Ishikawa (cell line): ENCODE data around the gene TGM5.

Experiments
- CEBPB ChIP-seq: IDR thresholded peaks from 2 replicates; pipeline ENCODE4 v1.6.1; 2012
- TCF12 ChIP-seq: IDR thresholded peaks from 2 replicates; pipeline ENCODE4 v1.6.1; 2012; ENCODE audit warnings: low read depth
- TF ChIP-seq, protein P1 (sequence below): IDR thresholded peaks from 2 replicates; pipeline ENCODE4 v1.6.1; 2012; ENCODE audit warnings: low read depth, mild to moderate bottlenecking
- TF ChIP-seq, protein P2 (sequence below): IDR thresholded peaks from 2 replicates; pipeline ENCODE4 v1.6.1; 2012
- TF ChIP-seq, protein P3 (sequence below): IDR thresholded peaks from 2 replicates; pipeline ENCODE4 v1.6.1; 2012

DNA sequence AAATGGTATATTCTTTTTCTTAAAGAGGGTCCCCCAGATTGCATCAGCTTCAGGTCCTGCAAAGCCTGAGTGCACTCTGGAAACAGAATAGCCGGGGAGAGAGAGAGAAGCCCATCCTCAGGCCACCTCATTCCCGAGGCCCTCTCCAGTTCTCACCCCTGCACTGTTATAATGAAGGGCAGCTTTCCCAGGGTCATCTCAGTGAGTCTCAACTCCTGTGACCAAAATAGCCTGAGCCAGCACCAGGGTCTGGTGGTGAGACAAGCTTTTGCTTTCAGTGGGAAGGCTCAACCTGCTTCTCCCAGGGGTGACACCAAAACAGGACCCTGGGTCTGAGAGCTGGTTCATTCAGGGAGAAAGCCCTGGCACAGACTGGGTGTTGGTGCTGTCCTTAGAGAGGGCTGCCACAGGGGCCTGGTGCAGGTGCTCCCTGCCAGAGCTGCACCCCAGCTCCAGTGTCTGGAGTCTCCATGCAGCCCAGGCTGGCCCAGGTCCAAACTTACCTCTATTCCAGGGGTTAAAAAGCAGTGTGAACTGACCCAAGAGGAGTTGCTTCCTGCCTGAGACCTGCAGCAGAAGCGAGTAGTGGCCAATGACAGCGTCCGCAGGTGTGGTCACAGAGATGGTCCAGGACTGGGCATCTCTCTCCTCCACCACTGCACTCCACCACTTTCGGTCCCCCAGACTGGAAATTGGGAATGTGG is 52.0 kb downstream of the TGM5 start:
- TF ChIP-seq, protein P1, sequence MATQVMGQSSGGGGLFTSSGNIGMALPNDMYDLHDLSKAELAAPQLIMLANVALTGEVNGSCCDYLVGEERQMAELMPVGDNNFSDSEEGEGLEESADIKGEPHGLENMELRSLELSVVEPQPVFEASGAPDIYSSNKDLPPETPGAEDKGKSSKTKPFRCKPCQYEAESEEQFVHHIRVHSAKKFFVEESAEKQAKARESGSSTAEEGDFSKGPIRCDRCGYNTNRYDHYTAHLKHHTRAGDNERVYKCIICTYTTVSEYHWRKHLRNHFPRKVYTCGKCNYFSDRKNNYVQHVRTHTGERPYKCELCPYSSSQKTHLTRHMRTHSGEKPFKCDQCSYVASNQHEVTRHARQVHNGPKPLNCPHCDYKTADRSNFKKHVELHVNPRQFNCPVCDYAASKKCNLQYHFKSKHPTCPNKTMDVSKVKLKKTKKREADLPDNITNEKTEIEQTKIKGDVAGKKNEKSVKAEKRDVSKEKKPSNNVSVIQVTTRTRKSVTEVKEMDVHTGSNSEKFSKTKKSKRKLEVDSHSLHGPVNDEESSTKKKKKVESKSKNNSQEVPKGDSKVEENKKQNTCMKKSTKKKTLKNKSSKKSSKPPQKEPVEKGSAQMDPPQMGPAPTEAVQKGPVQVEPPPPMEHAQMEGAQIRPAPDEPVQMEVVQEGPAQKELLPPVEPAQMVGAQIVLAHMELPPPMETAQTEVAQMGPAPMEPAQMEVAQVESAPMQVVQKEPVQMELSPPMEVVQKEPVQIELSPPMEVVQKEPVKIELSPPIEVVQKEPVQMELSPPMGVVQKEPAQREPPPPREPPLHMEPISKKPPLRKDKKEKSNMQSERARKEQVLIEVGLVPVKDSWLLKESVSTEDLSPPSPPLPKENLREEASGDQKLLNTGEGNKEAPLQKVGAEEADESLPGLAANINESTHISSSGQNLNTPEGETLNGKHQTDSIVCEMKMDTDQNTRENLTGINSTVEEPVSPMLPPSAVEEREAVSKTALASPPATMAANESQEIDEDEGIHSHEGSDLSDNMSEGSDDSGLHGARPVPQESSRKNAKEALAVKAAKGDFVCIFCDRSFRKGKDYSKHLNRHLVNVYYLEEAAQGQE, result no peak
- no peak for TF ChIP-seq CEBPB
- TF ChIP-seq TCF12, result no peak
- TF ChIP-seq, protein P2, sequence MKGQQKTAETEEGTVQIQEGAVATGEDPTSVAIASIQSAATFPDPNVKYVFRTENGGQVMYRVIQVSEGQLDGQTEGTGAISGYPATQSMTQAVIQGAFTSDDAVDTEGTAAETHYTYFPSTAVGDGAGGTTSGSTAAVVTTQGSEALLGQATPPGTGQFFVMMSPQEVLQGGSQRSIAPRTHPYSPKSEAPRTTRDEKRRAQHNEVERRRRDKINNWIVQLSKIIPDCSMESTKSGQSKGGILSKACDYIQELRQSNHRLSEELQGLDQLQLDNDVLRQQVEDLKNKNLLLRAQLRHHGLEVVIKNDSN, result no peak
- TF ChIP-seq, protein P3, sequence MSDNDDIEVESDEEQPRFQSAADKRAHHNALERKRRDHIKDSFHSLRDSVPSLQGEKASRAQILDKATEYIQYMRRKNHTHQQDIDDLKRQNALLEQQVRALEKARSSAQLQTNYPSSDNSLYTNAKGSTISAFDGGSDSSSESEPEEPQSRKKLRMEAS, result no peak
